HL-60 (cell line): Measurements from ENCODE around the gene CORO2A.

ENCODE experiments used
- DNase-seq, 2 experiments: peaks; one replicate each; pipeline ENCODE4 v3.0.0-alpha.2; 2010 to 2020; ENCODE audit warnings: low read depth in 1 of 2, low spot score in 1 of 2
- H3K27ac ChIP-seq: fragments of 250-450 bp; sonication (Bioruptor Pico); replicated peaks from 2 replicates; pipeline ENCODE4 v1.5.1; 2020; ENCODE audit warnings: mild to moderate bottlenecking, moderate library complexity
- H3K27me3 ChIP-seq: fragments of 250-450 bp; sonication (Bioruptor Pico); 2 replicates; pipeline ENCODE4 v1.5.1; 2021; ENCODE audit warnings: mild to moderate bottlenecking, moderate library complexity; ENCODE audit not compliant: insufficient read depth, poor library complexity, severe bottlenecking
- H3K4me3 ChIP-seq: replicated peaks from 2 replicates; pipeline ENCODE4 v1.5.1; 2011; ENCODE audit warnings: mild to moderate bottlenecking, control low read depth, low read length; ENCODE audit not compliant: insufficient read depth
- CTCF ChIP-seq: IDR thresholded peaks from one replicate; pipeline ENCODE4 v1.5.1; 2011; ENCODE audit warnings: low read length, control low read depth, inconsistent platforms; ENCODE audit not compliant: insufficient read depth
- GABPA ChIP-seq: IDR thresholded peaks from 2 replicates; pipeline ENCODE4 v1.6.1; 2012; ENCODE audit warnings: low read depth
- POLR2AphosphoS5 ChIP-seq: IDR thresholded peaks from 2 replicates; pipeline ENCODE4 v1.6.1; 2012; ENCODE audit warnings: low read depth
- REST ChIP-seq: IDR thresholded peaks from 2 replicates; pipeline ENCODE4 v1.6.1; 2012; ENCODE audit warnings: low read depth; ENCODE audit not compliant: insufficient replicate concordance
- SPI1 ChIP-seq: IDR thresholded peaks from 2 replicates; pipeline ENCODE4 v1.6.1; 2012; ENCODE audit warnings: low read depth, mild to moderate bottlenecking, borderline replicate concordance

The CORO2A gene

GRCh38 chr9:98150721-98151120 is 41.7 kb downstream of the CORO2A start:
- peak; percentile 78; the same call in 1 of the 2 replicates for TF ChIP-seq SPI1
- TF ChIP-seq POLR2AphosphoS5, result no peak
- Histone ChIP-seq H3K27me3 (no peaks in the 10 kb centered on the region), H3K27ac (no peak overlapping the region), H3K4me3 (no peak overlapping the region)
- DNase-seq, result peak in 1 of 2 experiments; percentile 56

- TF ChIP-seq REST, result no peak
- TF ChIP-seq SPI1, result no peak
- no peak for TF ChIP-seq GABPA
- no peak for TF ChIP-seq CTCF
- no peak for TF ChIP-seq POLR2AphosphoS5
- no peaks in the 10 kb centered on the region for H3K27me3 ChIP-seq
- no peak overlapping the region for H3K4me3 ChIP-seq
- no peak overlapping the region for H3K27ac ChIP-seq
- DNase-seq, result no peak
These were observed 42.3 kb downstream of the CORO2A start for GRCh38 chr9:98150164-98150563.

DNA sequence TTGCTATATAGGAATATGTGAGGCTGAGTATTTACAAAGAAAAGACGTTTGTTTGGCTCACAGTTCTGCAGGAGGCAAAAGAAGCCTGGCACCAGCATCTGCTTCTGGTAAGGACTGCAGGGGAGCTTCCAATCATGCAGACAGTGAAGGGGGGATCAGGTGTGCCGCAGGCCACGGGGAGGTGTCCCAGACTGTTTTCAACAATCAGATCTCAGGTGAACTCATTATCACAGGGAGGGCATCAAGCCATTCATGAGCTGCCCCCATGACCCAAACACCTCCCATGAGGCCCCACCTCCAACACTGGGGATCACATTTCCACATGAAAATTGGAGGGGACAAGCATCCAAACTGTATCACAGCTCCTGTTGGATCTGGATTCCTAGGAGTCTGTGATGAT is 43.0 kb downstream of the CORO2A start:
- no peak for TF ChIP-seq POLR2AphosphoS5
- TF ChIP-seq SPI1, result no peak
- no peak for TF ChIP-seq GABPA
- no peak for TF ChIP-seq CTCF
- TF ChIP-seq REST, result no peak
- Histone ChIP-seq H3K27me3 (no peaks in the 10 kb centered on the region), H3K27ac (no peak overlapping the region), H3K4me3 (no peak overlapping the region)
- no peak for DNase-seq

DNA sequence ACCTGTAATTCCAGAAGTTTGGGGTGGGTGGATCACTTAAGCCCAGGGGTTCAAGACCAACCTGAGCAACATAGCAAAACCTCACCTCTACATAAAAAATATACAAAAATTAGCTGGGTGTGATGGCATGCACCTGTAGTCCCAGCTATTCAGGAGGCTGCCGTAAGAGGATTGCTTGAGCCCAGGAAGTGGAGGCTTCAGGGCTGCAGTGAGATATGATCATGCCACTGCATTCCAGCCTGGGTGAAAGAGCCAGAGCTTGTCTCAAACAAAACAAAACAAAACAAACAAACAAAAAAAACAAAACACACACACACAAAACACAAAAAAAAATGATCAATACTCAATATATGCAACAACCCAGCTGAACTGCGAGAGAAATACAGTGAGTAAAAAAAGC is 44.0 kb downstream of the CORO2A start:
- H3K27me3 ChIP-seq, result no peaks in the 10 kb centered on the region
- no peak overlapping the region for H3K27ac ChIP-seq
- TF ChIP-seq REST, result no peak
- TF ChIP-seq SPI1, result no peak
- no peak for TF ChIP-seq GABPA
- no peak for TF ChIP-seq POLR2AphosphoS5
- TF ChIP-seq CTCF, result no peak
- no peak for DNase-seq
- no peak overlapping the region for H3K4me3 ChIP-seq
